Activated T-cell treated with anti-CD3 and anti-CD28 coated beads, Interleukin-2, amount 50 U/mL, for 24 hours (primary cell): ENCODE data around the gene DEAF1.

Experiments
- DNase-seq: peaks from one replicate; pipeline ENCODE4 v3.0.0-alpha.2; 2020
- H3K27ac Mint-ChIP-seq: 2 replicates; pipeline ENCODE4 v1.8.0; 2020; ENCODE audit warnings: mild to moderate bottlenecking, mixed read lengths
- H3K27me3 Mint-ChIP-seq: 2 replicates; pipeline ENCODE4 v1.8.0; 2020; ENCODE audit warnings: mixed read lengths
- H3K36me3 Mint-ChIP-seq: 2 replicates; pipeline ENCODE4 v1.8.0; 2020; ENCODE audit warnings: low read depth, mixed read lengths
- H3K4me1 Mint-ChIP-seq: 2 replicates; pipeline ENCODE4 v1.8.0; 2020; ENCODE audit warnings: low read depth, mixed read lengths
- H3K4me3 Mint-ChIP-seq: 2 replicates; pipeline ENCODE4 v1.8.0; 2020; ENCODE audit warnings: mild to moderate bottlenecking, moderate library complexity, mixed read lengths
- H3K9me3 Mint-ChIP-seq: 2 replicates; pipeline ENCODE4 v1.8.0; 2020; ENCODE audit warnings: mixed read lengths

The DEAF1 gene

DNA sequence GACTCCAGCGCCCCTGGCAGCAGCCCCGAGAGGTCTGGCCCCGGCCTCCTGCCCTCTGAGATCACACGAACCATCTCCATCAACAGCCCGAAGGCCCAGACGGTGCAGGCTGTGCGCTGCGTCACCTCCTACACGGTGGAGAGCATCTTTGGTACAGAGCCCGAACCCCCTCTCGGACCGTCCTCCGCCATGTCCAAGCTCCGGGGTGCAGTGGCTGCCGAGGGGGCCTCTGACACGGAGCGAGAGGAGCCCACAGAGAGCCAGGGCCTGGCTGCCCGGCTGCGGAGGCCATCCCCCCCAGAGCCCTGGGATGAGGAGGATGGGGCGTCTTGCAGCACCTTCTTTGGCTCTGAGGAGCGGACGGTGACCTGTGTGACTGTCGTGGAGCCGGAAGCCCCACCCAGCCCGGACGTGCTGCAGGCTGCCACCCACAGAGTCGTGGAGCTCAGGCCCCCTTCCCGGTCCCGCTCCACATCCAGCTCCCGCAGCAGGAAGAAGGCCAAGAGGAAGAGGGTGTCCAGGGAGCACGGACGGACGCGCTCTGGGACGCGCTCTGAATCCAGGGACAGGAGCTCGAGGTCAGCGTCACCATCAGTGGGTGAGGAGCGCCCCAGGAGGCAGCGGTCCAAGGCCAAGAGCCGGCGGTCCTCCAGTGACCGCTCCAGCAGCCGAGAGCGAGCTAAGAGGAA is 86.9 kb downstream of the DEAF1 start:
- Mint-ChIP-seq H3K4me1 (peaks cover 2% of the 10 kb centered on the region), H3K9me3 (no peaks in the 10 kb centered on the region), H3K27ac (peak overlapping the region; percentile 57), H3K4me3 (no peak overlapping the region), H3K36me3 (peaks cover 87% of the 10 kb centered on the region), H3K27me3 (no peaks in the 10 kb centered on the region)
- DNase-seq = no peak

DNA sequence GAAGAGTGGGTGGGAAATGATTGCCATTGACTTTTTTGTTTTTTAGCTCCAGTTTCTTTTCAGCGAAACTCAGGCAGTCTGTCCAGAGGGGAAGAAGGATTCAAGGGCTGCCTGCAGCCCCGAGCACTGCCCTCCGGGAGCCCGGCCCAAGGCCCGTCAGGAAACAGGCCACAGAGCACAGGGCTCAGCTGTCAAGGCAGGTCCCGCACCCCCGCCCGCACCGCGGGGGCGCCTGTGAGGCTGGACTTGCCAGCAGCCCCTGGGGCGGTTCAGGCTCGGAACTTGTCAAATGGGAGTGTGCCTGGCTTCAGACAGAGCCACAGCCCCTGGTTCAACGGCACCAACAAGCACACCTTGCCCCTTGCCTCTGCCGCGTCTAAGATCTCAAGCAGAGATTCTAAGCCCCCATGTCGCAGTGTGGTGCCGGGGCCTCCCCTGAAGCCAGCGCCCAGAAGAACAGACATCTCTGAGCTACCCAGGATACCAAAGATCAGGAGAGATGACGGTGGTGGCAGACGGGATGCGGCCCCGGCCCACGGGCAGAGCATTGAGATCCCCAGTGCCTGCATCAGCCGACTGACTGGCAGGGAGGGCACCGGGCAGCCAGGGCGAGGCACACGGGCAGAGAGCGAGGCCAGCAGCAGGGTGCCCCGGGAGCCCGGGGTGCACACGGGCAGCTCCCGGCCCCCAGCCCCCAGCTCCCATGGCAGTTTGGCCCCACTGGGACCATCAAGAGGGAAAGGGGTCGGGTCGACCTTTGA is 87.8 kb downstream of the DEAF1 start:
- no peaks in the 10 kb centered on the region for H3K4me1 Mint-ChIP-seq
- no peaks in the 10 kb centered on the region for H3K9me3 Mint-ChIP-seq
- no peak overlapping the region for H3K4me3 Mint-ChIP-seq
- peak overlapping the region; percentile 45 for H3K27ac Mint-ChIP-seq
- peaks cover 85% of the 10 kb centered on the region for H3K36me3 Mint-ChIP-seq
- DNase-seq = no peak
- H3K27me3 Mint-ChIP-seq = no peaks in the 10 kb centered on the region

DNA sequence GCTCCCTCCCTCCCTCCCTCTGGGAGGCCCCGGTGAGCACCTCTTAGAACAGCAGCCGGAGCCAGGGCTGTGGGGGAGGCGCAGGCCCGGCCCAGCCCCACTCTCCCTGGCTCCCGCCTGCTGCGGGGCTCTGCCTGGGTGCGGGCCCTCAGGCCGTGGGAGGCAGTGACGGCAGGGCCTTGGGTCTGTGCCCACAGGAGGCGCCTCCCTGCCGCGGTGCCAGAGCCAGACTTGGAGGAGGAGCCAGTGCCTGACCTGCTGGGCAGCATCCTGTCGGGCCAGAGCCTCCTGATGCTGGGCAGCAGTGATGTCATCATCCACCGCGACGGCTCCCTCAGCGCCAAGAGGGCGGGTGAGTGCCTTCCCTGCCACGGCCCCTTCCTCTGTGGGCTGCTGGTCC is 88.8 kb downstream of the DEAF1 start:
- no peaks in the 10 kb centered on the region for H3K27me3 Mint-ChIP-seq
- H3K9me3 Mint-ChIP-seq = no peaks in the 10 kb centered on the region
- peak overlapping the region; percentile 50 for H3K27ac Mint-ChIP-seq
- peaks cover 85% of the 10 kb centered on the region for H3K36me3 Mint-ChIP-seq
- no peak for DNase-seq
- no peak overlapping the region for H3K4me3 Mint-ChIP-seq
- no peaks in the 10 kb centered on the region for H3K4me1 Mint-ChIP-seq

DNA sequence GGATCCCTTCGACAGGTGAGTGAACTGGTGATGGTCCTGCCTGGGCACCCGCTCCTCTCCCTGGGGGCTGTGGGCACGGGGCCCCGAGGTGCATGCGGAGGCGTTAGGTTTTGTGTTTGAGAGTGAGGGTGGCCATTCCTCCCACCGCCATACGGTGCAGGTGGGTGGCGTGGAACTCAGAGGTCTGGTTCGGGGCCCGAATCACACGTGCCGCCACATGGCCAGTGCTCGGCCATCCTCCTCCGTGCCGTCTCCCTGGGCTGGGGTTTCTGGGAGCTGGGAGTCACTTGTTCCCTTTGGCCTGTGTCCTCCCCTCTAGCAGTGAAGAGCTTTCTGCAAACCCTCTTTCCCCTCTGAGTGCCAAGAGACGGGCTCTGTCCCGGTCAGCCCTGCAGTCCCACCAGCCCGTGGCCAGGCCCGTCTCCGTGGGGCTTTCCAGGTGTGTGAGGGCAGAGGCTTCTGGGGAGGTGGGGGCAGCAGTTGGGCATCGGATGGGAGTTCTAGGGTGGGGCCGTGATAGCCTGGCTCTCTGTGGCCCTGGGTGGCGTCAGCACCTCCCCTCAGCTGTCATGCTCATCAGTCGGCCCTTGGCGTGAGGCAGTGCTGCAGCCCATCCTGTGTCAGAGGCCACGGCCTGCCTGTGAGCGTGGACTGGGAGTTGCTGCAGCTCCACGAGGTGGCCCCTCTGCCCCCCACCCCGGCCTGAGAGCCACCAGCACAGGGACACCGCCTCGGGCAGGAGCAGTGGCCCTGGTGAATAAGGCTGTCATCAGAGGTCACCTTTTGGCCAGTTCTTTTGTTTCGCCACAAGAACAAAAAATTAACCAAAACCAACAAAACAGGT is 89.5 kb downstream of the DEAF1 start:
- DNase-seq = no peak
- H3K27me3 Mint-ChIP-seq = no peaks in the 10 kb centered on the region
- no peak overlapping the region for H3K4me3 Mint-ChIP-seq
- H3K9me3 Mint-ChIP-seq = no peaks in the 10 kb centered on the region
- H3K36me3 Mint-ChIP-seq = peaks cover 80% of the 10 kb centered on the region
- peak overlapping the region; percentile 10 for H3K27ac Mint-ChIP-seq
- H3K4me1 Mint-ChIP-seq = no peaks in the 10 kb centered on the region

DNA sequence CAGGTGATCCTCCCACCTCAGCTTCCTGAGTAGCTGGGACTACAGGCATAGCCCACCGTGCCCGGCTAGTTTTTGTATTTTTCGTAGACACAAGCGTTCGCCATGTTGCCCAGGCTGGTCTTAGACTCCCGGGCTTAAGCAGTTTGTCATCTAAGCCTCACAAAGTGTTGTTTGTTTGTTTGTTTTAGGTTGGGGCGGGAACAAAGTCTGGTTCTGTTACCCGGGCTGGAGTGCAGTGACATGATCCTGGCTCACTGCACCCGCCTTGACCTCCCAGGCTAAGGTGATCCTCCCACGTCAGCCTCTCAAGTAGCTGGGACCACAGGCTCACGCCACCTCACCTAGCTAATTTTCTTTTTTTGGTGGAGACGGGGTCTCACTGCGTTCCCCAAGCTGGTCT is 91.9 kb downstream of the DEAF1 start:
- Mint-ChIP-seq H3K4me3 (no peak overlapping the region), H3K9me3 (no peaks in the 10 kb centered on the region), H3K27ac (no peak overlapping the region), H3K27me3 (no peaks in the 10 kb centered on the region), H3K4me1 (no peaks in the 10 kb centered on the region), H3K36me3 (peaks cover 83% of the 10 kb centered on the region)
- no peak for DNase-seq

DNA sequence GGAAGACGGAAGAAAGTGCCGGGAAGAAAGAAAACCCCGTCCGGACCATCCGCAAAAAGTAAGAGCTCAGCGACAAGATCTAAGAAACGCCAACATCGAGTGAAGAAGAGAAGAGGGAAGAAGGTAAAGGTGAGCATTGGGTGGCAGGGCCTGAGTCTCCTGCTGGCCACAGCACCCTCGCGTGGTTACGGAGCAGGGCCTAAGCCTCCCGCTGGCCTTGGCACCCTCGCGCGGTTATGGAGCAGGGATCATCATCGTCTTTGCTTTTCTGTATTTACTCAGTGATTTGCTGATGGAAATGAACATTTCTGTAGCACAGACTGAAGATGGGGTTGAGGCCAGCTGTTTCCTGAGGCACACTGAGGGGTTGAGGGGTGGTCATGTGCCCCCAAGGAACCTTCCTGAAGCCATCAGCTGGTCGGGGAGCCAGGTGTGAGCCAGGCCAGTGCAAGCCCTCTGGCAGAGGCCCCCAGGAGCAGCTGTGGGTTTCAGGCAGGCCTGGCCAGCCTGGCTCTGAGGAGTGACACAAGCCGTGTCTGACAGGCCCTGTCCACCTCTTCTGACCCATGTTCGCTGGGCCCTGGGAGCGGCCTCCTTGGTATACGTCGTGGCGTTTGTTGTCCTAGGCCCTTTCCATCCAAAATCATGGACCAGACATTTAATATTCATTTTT is 93.3 kb downstream of the DEAF1 start:
- H3K4me3 Mint-ChIP-seq = no peak overlapping the region
- no peak overlapping the region for H3K27ac Mint-ChIP-seq
- no peaks in the 10 kb centered on the region for H3K4me1 Mint-ChIP-seq
- no peaks in the 10 kb centered on the region for H3K9me3 Mint-ChIP-seq
- no peaks in the 10 kb centered on the region for H3K27me3 Mint-ChIP-seq
- no peak for DNase-seq
- peaks cover 83% of the 10 kb centered on the region for H3K36me3 Mint-ChIP-seq

DNA sequence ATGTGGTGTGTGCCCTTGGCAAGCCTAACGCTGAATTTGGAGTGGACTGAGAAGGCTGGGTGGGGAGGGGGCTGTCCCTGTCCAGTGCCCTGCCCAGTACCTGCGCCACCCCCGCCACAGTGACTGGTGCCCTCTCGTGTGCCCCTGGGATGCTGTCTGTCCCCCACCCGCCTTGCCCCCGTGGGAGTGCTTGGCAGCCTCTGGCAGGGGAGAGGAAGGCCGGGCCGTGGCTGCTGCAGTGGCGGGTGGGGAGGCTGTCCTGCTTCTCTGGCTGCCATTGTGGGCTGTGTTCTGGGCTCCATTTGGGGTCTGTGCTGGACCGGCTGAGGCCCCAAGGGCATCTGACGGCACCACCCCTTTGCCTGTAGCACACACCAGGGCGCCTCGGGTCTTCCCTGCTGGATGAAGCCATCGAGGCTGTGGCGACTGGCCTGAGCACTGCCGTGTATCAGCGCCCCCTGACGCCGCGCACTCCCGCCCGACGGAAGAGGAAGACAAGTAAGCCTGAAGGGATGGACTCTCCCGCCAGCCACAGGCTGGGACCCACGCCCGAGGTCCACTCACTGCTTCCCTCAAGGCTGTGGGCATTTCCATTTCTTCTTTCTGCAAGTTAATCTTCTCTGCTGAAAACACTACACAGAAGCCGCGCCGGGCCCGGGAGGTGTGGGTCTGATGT is 96.9 kb downstream of the DEAF1 start:
- no peak overlapping the region for H3K4me3 Mint-ChIP-seq
- DNase-seq = no peak
- no peaks in the 10 kb centered on the region for H3K9me3 Mint-ChIP-seq
- peaks cover 88% of the 10 kb centered on the region for H3K36me3 Mint-ChIP-seq
- no peak overlapping the region for H3K27ac Mint-ChIP-seq
- peaks cover 16% of the 10 kb centered on the region for H3K4me1 Mint-ChIP-seq
- H3K27me3 Mint-ChIP-seq = no peaks in the 10 kb centered on the region

DNA sequence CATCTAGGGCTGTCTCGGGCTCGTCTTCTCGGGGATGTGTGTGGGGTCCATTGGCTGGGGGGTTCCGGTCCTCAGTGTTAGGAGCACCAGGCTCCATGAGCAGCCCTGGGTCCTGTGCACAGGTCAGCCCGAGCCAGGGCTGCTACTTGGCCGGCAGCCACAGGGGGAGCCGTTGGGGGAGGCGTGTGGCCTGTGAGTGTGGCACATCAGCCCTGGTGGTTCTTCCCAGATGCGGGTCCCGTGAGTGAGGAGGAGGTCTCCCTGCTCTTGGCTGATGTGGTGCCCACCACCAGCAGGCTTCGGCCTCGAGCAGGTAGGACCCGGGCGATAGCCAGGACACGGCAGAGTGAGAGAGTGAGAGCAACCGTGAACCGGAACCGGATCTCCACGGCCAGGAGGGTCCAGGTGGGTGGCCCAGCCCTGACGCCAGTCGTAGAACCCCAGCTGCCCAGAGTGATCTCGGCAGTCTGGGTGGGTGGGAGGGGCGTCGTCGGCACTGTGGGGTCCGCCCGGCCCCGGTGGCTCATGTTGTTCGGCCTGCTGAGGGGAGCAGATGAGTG is 97.8 kb downstream of the DEAF1 start:
- H3K4me3 Mint-ChIP-seq = no peak overlapping the region
- H3K4me1 Mint-ChIP-seq = peaks cover 16% of the 10 kb centered on the region
- H3K27ac Mint-ChIP-seq = peak overlapping the region; percentile 50

DNA sequence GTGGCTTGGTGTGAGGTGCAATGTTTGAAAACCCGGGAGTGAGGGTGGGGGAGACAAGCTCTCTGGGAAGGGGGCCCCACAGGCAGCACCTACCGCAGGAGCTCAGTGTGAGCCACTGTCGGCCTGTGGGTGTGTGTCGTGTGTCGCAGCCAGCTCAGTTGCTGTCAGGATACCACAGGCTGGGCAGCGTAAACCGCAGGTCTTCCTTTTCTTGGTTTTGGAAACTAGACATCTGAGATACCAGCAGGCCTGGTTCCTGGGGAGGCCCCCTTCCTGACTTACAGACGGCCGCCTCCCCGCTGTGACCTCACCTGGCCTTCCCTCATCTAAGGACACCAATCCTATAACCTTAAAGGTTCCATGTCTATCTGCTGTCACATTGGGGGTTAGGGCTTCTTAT is 98.6 kb downstream of the DEAF1 start:
- no peak overlapping the region for H3K4me3 Mint-ChIP-seq
- H3K36me3 Mint-ChIP-seq = peaks cover 91% of the 10 kb centered on the region
- no peaks in the 10 kb centered on the region for H3K9me3 Mint-ChIP-seq
- H3K27ac Mint-ChIP-seq = peak overlapping the region; percentile 74
- DNase-seq = no peak
- no peaks in the 10 kb centered on the region for H3K27me3 Mint-ChIP-seq
- peaks cover 16% of the 10 kb centered on the region for H3K4me1 Mint-ChIP-seq

More for the DNA sequence above, 97.8 kb downstream of the DEAF1 start:
- no peak for DNase-seq
- no peaks in the 10 kb centered on the region for H3K9me3 Mint-ChIP-seq
- H3K36me3 Mint-ChIP-seq = peaks cover 91% of the 10 kb centered on the region
- no peaks in the 10 kb centered on the region for H3K27me3 Mint-ChIP-seq

DNA sequence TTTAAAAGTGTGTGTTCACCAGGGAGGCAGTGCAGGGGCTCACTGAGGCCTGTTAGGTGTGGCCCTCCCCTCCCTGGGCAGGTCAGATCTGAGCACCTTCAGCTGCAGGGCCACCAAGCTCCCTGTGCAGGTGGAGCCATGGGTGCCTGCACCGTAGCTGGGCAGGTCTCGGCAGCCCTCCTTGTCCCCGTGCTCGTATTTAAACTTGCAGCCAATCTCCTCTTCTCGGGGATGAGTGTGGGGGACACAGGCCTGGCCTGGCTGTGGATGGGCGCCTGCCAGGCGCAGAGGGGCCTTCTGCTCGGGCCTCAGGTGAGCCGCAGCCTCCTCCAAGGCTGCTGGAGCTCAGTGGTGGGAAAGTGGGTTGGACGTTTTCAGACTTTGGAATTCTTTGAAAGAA is 99.6 kb downstream of the DEAF1 start:
- Mint-ChIP-seq H3K27ac (no peak overlapping the region), H3K27me3 (no peaks in the 10 kb centered on the region), H3K4me1 (peaks cover 16% of the 10 kb centered on the region), H3K9me3 (no peaks in the 10 kb centered on the region), H3K36me3 (peaks cover 96% of the 10 kb centered on the region), H3K4me3 (no peak overlapping the region)
- no peak for DNase-seq
